HL-60/S4 treated with retinoic acid at 250 ng/mL for 4 days and 3 days (cell line): ENCODE measurements around the gene ZSWIM4.

Source experiments
- in situ Hi-C: fragments of 300-500 bp; cut with MboI; formaldehyde crosslinking; loops from 2 replicates; pipeline ENCODE4 v1.7.0; 2022; ENCODE audit warnings: low sequenced_read_pairs

The ZSWIM4 gene

DNA sequence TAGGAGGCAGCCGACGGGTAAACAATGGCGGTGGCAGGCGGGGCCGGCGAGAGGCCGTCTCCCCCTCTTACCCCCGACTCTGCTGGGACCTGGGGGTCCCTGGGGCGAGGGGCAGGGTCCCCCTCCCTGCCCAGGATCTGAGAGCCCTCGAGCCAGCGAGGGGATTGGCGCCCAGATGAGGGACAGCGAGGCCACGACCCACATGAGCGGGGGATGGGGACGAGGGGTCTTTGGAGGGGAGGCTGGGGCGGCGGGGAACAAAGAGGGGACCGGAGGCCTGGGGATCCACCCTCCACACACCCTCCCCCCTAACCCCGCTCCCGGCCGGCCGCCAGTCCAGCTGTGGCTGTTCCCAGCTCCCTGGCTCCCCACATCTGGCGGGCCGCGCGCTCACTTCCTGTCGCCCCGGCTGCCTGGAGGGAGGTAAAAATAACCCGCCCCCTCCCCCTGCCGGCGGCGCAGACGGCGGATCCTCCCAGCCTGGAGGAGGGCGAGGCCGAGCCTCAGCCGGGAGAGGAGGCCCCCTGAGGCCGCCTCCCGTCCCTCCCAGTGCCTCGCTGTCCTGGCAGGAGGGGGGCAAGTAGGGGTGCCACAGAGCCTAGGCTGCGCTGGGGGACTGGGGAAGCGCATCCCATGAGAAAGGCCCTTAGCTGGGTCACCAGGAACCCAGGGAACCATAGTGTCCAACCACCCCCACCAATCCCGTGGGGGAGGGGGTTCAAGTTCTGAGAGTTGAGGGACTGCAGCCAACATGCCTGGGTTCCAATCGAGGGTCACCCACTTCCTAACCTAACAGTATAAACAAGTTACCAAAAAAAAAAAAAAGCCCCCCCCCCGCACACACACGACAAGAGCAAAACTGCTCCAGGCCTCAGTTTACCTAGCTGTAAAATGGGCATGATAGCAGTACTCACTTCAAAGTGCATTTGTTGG lies 52.4 kb downstream of the ZSWIM4 start:
- in situ Hi-C loops: no loop called here

DNA sequence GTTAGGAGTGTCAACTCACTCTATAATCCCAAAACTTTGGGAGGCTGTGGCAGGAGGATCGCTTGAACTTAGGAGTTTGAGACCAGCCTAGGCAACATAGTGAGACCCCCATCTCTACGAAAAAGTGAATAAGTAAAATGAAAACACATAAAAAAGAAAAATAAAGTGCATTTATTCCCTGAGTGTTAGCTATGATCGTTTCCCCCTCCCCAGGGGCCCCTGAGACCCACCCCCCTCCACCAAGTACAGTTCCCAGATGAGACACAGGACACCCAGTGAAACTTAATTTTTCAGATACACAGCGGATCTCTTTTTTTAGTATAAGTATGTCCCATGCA lies 53.1 kb downstream of the ZSWIM4 start:
- in situ Hi-C loops: no loop called here

DNA sequence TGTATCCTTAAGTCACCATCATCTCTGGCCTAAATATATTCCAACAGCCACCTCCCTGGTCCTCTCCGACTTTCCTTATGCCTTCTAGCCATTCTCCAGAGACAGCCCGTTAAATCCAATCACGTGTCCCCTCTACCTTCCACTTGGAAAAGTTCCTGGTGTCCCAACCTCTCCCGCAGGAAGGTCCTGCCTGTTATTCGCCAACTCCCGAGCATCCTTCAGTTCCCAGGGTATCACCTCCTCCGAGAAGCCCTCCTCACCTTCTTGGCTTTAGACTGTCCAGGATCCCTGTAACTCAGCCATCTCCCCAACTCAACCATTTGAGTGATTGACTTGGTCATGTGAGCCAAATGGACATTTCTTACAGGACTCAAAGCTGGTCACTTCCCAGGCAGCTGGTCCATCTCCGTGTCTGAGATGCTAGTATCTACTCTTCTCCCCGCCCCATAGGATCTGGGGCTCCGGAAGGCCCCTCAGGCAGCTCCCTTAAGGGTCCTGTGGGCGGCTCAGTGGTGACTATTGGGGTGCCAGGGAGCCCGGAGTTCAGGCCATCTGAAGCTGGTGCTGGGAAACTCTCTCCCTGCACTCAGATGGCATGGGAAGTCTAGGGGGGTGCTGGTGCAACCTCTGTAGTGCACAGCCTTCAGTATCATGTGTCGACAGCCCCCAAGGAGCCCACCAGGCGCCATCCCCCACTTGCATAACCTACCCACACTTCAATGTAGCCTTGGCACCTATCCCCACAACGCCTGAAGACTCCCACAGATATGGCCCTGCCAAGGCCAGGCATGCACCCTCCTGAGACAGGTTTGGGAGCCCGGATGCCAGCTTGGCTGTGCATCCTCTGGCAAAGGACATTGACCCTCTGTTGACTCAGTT lies 53.8 kb downstream of the ZSWIM4 start:
- in situ Hi-C loops: no loop called here

GRCh38 chr19:13849991-13850909 lies 55.0 kb downstream of the ZSWIM4 start:
- in situ Hi-C loops: loop anchor here (25.0 kb wide), 1 partner anchor 563 kb away; no protein-coding TSS in a partner anchor

- in situ Hi-C loops: loop anchor here (25.0 kb wide), 1 partner anchor 564 kb away; no protein-coding TSS in a partner anchor
Observed at GRCh38 chr19:13850910-13851733, 55.9 kb downstream of the ZSWIM4 start.

- in situ Hi-C loops: loop anchor here (25.0 kb wide), 1 partner anchor 564 kb away; no protein-coding TSS in a partner anchor
Observed at GRCh38 chr19:13851734-13852114, 56.5 kb downstream of the ZSWIM4 start.

- in situ Hi-C loops: loop anchor here (25.0 kb wide), 1 partner anchor 565 kb away; no protein-coding TSS in a partner anchor
Observed at GRCh38 chr19:13852171-13852707, 57.0 kb downstream of the ZSWIM4 start.

DNA sequence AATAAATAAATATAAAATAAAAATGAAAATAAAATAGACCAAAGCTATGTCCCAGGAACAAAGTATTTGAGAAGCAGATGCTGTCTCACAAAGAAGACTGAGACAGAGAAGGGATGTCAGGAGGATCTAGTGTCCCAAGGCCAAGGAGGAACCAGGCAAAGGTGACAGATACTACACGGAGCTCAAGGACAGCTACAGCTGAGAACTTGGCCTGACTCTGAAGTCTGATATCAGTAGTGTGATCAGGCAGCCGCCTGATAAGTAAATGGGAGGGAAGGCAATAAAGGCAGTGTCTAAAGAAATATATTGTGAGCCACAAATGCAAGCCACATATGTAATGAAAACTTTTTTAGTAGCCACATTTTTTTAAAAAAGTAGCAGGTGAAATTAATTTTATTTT lies 61.3 kb downstream of the ZSWIM4 start:
- in situ Hi-C loops: loop anchor here (25.0 kb wide), 1 partner anchor 569 kb away; no protein-coding TSS in a partner anchor

GRCh38 chr19:13859361-13859880 lies 64.2 kb downstream of the ZSWIM4 start:
- in situ Hi-C loops: loop anchor here (25.0 kb wide), 1 partner anchor 572 kb away; no protein-coding TSS in a partner anchor

GRCh38 chr19:13860679-13861391 lies 65.6 kb downstream of the ZSWIM4 start:
- in situ Hi-C loops: loop anchor here (10.0 to 25.0 kb wide), 2 partner anchors 266 to 574 kb away; no protein-coding TSS in a partner anchor

DNA sequence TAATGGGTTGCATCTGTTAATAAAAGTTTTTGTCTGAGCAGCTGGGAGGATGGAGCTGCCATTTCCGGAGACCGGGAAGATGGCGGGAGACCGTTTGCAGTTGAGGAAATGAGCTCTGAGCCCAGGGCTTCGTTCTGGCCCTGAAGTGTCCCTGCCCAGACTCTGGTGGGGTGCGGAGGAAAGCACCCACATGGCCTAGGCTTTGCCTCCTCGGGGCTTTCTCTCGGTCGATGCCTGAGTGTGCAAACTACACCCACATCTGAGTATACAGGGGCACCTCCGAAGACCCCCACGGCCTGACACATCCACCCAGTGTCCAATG lies 66.1 kb downstream of the ZSWIM4 start:
- in situ Hi-C loops: loop anchor here (10.0 to 25.0 kb wide), 2 partner anchors 267 to 574 kb away; no protein-coding TSS in a partner anchor

DNA sequence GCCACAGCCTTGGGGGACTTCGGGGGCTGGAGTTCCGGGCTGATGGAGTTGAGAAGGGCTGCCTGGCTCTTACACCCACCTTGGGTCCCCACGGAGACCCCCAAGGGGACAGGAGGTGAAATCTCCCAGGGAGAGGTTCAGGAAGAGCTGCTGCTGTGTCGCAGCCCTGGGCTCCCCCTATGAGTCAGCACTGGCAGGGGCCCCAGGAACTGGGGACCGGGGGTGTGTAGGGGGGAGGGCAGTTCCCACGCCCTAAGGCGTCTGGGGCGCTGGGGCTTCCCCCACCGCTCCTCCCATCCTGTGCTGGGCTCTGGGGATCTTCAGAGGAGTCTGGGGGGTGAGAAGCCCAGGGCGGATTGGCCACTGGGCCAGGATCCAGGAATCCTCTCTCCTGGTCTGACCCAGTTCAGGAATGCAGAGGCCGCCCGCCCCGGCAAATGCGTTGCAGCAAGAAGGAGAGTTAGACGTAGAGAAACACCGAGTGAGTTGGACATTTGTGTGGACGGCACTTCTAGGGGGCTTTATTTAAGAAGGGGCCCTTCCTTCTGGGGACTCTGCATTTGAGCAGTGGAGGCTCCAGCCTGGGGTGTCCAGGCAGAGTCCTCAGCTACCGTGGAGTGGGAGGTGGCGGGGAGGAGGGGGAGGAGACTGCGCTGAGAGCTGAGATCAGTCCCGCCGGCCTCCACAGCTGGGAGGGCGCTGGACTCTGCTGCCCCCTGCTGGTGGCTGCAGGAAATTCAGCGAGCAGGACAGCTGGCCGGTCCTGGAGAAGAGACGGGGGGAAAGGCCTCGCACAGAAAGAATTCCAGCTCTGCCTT lies 66.7 kb downstream of the ZSWIM4 start:
- in situ Hi-C loops: loop anchor here (10.0 to 25.0 kb wide), 2 partner anchors 267 to 575 kb away; no protein-coding TSS in a partner anchor

DNA sequence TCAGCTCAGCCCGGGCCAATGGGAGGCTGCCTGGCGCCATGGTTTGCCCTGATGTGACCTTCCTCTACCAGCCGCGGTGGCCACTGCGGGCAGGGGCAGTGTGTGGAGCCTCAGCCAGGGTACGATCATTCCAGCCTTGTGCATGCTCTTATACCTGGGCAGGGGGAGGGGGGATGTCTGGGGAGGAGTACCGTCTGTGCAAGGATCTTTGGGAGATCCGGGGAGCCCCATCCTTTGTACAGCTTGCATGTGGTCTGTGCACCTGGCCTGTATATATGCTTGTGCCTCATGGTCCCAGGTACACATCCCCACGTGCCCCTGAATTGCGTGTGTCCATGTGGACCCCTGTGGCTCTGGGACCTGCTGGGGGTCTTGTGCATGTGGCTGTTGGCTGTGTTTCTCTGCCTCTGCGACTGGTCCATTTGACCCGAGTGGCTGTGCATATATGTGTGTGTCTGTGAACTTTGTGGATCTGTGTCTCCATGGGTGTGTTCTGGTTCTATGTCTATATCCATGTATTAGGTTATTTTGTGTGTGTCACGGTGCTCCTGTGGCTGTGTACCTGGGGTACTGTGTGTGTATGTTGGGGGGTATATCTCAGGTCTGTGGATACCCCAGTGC lies 68.9 kb downstream of the ZSWIM4 start:
- in situ Hi-C loops: loop anchor here (10.0 to 25.0 kb wide), 2 partner anchors 269 to 577 kb away; no protein-coding TSS in a partner anchor

- in situ Hi-C loops: loop anchor here (10.0 to 25.0 kb wide), 2 partner anchors 270 to 578 kb away; no protein-coding TSS in a partner anchor
Observed at GRCh38 chr19:13864667-13865570, 69.7 kb downstream of the ZSWIM4 start.
